Coronary artery (tissue), 2 donors: ENCODE results near the gene IL10RA.

Experiments
- DNase-seq: peaks from one replicate; pipeline ENCODE4 v3.0.0-alpha.2; 2017; ENCODE audit warnings: low spot score
- H3K27ac ChIP-seq, 2 donors: fragments of 200-600 bp; sonication (generic); one replicate each; pipeline ENCODE4 v1.5.1; 2016 to 2019
- H3K4me3 ChIP-seq: fragments of 200-600 bp; sonication (generic); 2 replicates; pipeline ENCODE4 v1.5.1; 2016; ENCODE audit warnings: mild to moderate bottlenecking, moderate library complexity
- TF ChIP-seq, protein P1 (sequence below): fragments of 200-600 bp; sonication (generic); IDR thresholded peaks from one replicate; pipeline ENCODE4 v1.5.1; 2019; ENCODE audit warnings: antibody characterized with exemption

IL10RA gene

DNA sequence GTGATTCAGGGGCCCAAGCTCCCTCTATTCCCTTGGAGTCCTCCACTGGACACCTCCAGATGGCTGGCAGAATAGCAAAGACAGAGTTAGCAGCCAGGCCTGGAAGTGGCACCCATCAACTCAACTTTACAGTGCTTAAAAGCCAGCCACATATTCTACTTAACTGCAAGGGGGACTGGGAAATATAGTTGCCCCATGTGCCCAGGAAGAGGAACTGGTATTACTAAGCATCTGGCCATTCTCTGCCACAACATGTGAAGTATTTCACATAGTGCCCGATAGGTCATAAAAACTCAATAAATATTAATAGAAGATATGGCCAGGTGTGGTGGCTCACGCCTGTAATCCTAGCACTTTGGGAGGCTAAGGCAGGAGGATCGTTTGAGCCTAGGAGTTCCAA is 5.5 kb upstream of the IL10RA start:
- Histone ChIP-seq H3K4me3 (no peak overlapping the region), H3K27ac (peak overlapping the region in 1 of 2 donors; percentile 48)
- peak; percentile 53 for DNase-seq
- TF ChIP-seq, protein P1, sequence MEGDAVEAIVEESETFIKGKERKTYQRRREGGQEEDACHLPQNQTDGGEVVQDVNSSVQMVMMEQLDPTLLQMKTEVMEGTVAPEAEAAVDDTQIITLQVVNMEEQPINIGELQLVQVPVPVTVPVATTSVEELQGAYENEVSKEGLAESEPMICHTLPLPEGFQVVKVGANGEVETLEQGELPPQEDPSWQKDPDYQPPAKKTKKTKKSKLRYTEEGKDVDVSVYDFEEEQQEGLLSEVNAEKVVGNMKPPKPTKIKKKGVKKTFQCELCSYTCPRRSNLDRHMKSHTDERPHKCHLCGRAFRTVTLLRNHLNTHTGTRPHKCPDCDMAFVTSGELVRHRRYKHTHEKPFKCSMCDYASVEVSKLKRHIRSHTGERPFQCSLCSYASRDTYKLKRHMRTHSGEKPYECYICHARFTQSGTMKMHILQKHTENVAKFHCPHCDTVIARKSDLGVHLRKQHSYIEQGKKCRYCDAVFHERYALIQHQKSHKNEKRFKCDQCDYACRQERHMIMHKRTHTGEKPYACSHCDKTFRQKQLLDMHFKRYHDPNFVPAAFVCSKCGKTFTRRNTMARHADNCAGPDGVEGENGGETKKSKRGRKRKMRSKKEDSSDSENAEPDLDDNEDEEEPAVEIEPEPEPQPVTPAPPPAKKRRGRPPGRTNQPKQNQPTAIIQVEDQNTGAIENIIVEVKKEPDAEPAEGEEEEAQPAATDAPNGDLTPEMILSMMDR, result no peak

DNA sequence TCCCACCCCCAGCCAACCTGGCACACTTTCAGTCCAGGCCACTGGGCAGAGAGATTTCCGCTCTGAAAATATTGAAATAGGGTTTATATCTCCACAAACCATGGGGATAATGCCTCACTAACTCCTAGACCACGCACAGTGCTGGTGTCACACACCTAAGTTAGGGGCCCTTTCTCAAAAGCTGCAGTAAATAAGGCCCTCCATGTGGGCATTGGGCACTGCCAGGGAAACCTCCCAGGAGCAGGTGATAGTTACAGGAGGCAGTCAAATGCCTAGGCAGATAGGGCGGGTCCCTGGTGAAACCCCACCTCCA is 3.1 kb upstream of the IL10RA start:
- peak; percentile 62 for DNase-seq
- Histone ChIP-seq H3K4me3 (no peak overlapping the region), H3K27ac (no peak overlapping the region)
- TF ChIP-seq, protein P1, result no peak

DNA sequence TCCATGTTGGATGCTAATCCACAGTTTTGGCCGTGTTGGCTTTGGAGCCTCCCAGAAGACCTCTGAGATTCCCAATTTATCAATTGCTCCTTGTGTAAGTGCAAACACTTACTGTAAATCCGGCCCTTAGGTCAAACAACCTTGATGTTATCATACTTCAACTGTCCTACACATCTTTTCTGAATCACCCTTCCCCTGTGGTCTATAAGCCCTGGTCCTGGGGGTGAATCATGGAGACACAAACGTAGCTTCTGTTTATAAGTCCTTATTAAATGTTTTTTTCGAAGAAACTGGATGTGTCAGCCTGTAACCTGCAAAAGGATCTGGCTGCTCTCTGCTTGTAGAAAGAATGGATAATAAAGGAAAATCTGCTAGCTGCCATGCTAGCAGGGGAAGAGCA is 1.7 kb upstream of the IL10RA start:
- Histone ChIP-seq H3K27ac (no peak overlapping the region), H3K4me3 (no peak overlapping the region)
- DNase-seq, result peak; percentile 41
- TF ChIP-seq, protein P1, result no peak

DNA sequence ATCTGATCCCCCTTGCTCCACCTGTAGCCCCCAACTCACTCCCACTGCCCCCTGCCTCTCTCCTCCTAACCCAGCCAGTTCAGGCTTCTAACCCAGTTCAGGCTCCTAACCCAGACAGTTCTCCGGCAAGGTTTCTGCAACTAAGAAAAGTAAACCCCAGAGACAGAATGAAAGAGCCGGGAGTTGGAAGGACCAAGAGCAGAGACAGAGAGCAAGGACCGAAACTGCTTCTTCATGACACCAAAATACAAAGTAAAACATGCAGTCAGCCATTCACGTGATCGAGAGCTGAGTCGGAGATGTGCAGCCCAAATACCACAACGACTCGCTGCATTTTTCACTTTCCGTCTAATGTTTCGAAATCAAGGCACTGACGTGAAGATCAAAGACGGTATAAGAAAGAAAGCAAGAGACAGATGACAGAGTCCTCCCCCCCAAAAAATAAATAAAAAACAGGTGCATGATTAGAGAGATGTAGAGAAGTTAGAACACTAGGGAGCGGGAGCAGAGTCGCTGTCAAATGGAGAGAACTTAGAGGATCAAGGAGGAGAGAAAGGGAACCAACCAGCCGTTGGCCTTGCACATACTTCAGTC is 884 bp downstream of the IL10RA start:
- Histone ChIP-seq H3K27ac (peak overlapping the region; percentile 34 to 84), H3K4me3 (peak overlapping the region; percentile 73)
- TF ChIP-seq, protein P1, result no peak
- no peak for DNase-seq

GRCh38 chr11:117989351-117990102 is 3.3 kb downstream of the IL10RA start:
- TF ChIP-seq, protein P1, result no peak
- DNase-seq, result no peak
- Histone ChIP-seq H3K4me3 (peak overlapping the region; percentile 73), H3K27ac (peak overlapping the region; percentile 28 to 84)

DNA sequence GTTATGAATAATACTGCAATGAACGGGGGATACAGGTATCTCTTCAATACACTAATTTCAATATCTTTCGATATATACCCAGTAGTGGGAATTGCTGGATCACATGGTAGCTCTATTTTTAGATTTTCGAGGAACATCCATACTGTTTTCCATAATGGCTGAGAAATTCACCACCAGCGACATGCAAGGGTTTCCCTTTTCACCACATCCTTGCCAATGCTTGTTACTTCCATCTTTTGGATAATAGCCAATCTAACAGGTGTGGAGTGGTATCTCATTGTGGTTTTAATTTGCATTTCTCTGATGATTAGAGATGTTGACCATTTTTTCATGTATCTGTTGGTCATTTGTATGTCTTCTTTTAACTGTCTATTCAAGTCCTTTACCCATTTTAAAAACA is 5.9 kb downstream of the IL10RA start:
- no peak overlapping the region for H3K27ac ChIP-seq
- H3K4me3 ChIP-seq, result no peak overlapping the region
- TF ChIP-seq, protein P1, result no peak
- no peak for DNase-seq

- no peak for DNase-seq
- peak overlapping the region in 1 of 2 donors; percentile 29 for H3K27ac ChIP-seq
- no peak overlapping the region for H3K4me3 ChIP-seq
- TF ChIP-seq, protein P1, result no peak
These were observed 6.4 kb downstream of the IL10RA start for GRCh38 chr11:117992620-117993019.
